HepG2 (cell line): ENCODE results near the gene RBP3. TPM values are rescaled to one million over a fixed set of nuclear protein-coding genes. Genes with fewer than 3 reads are reported as not detected.

Experiments used
- MED1 ChIP-seq: sonication (generic); formaldehyde crosslinking; IDR thresholded peaks from 2 replicates; pipeline ENCODE4 v1.4.0; 2020; ENCODE audit warnings: missing genetic modification reagents
- MEIS1 ChIP-seq: sonication (generic); formaldehyde crosslinking; IDR thresholded peaks from 2 replicates; pipeline ENCODE4 v1.9.0; 2021; ENCODE audit warnings: mild to moderate bottlenecking, missing genetic modification reagents, moderate library complexity, borderline replicate concordance
- SAFB2 ChIP-seq: sonication (generic); formaldehyde crosslinking; IDR thresholded peaks from 2 replicates; pipeline ENCODE4 v1.5.1; 2020; ENCODE audit warnings: missing genetic modification reagents, low read depth, mild to moderate bottlenecking, borderline replicate concordance
- ZNF280B ChIP-seq: sonication (generic); formaldehyde crosslinking; IDR thresholded peaks from 2 replicates; pipeline ENCODE4 v1.5.0; 2020; ENCODE audit warnings: missing genetic modification reagents, mild to moderate bottlenecking, borderline replicate concordance
- ZNF354B ChIP-seq: sonication (generic); formaldehyde crosslinking; IDR thresholded peaks from 2 replicates; pipeline ENCODE4 v1.8.0; 2022; ENCODE audit warnings: mild to moderate bottlenecking, missing genetic modification reagents
- ZNF367 ChIP-seq: sonication (generic); formaldehyde crosslinking; IDR thresholded peaks from 2 replicates; pipeline ENCODE4 v1.4.0; 2020; ENCODE audit warnings: missing genetic modification reagents, borderline replicate concordance
- ZNF510 ChIP-seq: sonication (generic); formaldehyde crosslinking; IDR thresholded peaks from 2 replicates; pipeline ENCODE4 v1.4.0; 2020; ENCODE audit warnings: low read depth, mild to moderate bottlenecking, missing genetic modification reagents
- ZNF644 ChIP-seq: IDR thresholded peaks from 2 replicates; pipeline ENCODE4 v1.6.1; 2016; ENCODE audit warnings: low read depth
- ZNF746 ChIP-seq: sonication (generic); formaldehyde crosslinking; IDR thresholded peaks from 2 replicates; pipeline ENCODE4 v1.8.0; 2022; ENCODE audit warnings: mild to moderate bottlenecking, missing genetic modification reagents
- polyA plus RNA-seq, 8 experiments: library from polyadenylated mRNA; depleted of rRNA in 3 of 8; stranded (reverse) in 7 of 8; unstranded in 1 of 8; fragments of >200 nt; fragmentation: Illumina TruSeq in 4 of 8; extraction: Trizol in 4 of 8; gene quantifications; 2 replicates each; pipeline versions ENCODE4 v1.2.1 to v1.2.3, GENCODE V29; 2011 to 2016; ENCODE audit warnings: low read depth in 4 of 8, missing spikeins in 1 of 8, mixed read lengths in 1 of 8; ENCODE audit not compliant: insufficient read depth in 1 of 8
- total RNA-seq, 5 experiments: library from RNA; depleted of rRNA; stranded (reverse); fragments of >200 nt; fragmentation: Illumina TruSeq; extraction: Trizol; gene quantifications; 2 replicates each; pipeline ENCODE4 v1.2.3, GENCODE V29; 2016; ENCODE audit warnings: low read depth in 1 of 5
- TF ChIP-seq, protein P1 (sequence below), 2 experiments: fragments of 450-650 bp in 1 of 2; sonication (generic) in 1 of 2; formaldehyde crosslinking; IDR thresholded peaks; 2 replicates each; pipeline versions ENCODE4 v1.5.0 to v1.8.0; 2020 to 2022; ENCODE audit warnings: mild to moderate bottlenecking in 1 of 2, missing genetic modification reagents in 1 of 2
- TF ChIP-seq, protein P2 (sequence below): sonication (generic); formaldehyde crosslinking; IDR thresholded peaks from 2 replicates; pipeline ENCODE4 v1.5.0; 2020; ENCODE audit warnings: mild to moderate bottlenecking, missing genetic modification reagents
- TF ChIP-seq, protein P3 (sequence below): IDR thresholded peaks from 2 replicates; pipeline ENCODE4 v1.6.1; 2016; ENCODE audit warnings: missing compliant biosample characterization, missing genetic modification reagents, borderline replicate concordance

RBP3 gene
- total and polyA plus RNA-seq, 2 of the 13 experiments (the other 11 are each of a cell fraction or from before 2014, with no cell fraction given), result not detected

- TF ChIP-seq, protein P1, sequence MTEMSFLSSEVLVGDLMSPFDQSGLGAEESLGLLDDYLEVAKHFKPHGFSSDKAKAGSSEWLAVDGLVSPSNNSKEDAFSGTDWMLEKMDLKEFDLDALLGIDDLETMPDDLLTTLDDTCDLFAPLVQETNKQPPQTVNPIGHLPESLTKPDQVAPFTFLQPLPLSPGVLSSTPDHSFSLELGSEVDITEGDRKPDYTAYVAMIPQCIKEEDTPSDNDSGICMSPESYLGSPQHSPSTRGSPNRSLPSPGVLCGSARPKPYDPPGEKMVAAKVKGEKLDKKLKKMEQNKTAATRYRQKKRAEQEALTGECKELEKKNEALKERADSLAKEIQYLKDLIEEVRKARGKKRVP (CRISPR knock-in tag; IDR thresholded peaks at IDR 0.05), result no peak
- TF ChIP-seq ZNF354B (CRISPR knock-in tag) (no peak), ZNF644 (CRISPR knock-in tag) (no peak), ZNF280B (no peak), ZNF746 (CRISPR knock-in tag) (no peak; the same call in 1 of the 2 replicates), SAFB2 (CRISPR knock-in tag) (0 out of 2 replicates have a peak, but pooled peaks have one; percentile 51), ZNF510 (CRISPR knock-in tag) (no peak), ZNF367 (CRISPR knock-in tag) (no peak), MED1 (0 out of 2 replicates have a peak, but pooled peaks have one; percentile 14), MEIS1 (CRISPR knock-in tag) (no peak)
- TF ChIP-seq, protein P2, sequence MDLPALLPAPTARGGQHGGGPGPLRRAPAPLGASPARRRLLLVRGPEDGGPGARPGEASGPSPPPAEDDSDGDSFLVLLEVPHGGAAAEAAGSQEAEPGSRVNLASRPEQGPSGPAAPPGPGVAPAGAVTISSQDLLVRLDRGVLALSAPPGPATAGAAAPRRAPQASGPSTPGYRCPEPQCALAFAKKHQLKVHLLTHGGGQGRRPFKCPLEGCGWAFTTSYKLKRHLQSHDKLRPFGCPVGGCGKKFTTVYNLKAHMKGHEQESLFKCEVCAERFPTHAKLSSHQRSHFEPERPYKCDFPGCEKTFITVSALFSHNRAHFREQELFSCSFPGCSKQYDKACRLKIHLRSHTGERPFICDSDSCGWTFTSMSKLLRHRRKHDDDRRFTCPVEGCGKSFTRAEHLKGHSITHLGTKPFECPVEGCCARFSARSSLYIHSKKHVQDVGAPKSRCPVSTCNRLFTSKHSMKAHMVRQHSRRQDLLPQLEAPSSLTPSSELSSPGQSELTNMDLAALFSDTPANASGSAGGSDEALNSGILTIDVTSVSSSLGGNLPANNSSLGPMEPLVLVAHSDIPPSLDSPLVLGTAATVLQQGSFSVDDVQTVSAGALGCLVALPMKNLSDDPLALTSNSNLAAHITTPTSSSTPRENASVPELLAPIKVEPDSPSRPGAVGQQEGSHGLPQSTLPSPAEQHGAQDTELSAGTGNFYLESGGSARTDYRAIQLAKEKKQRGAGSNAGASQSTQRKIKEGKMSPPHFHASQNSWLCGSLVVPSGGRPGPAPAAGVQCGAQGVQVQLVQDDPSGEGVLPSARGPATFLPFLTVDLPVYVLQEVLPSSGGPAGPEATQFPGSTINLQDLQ (CRISPR knock-in tag), result no peak
- TF ChIP-seq, protein P3, sequence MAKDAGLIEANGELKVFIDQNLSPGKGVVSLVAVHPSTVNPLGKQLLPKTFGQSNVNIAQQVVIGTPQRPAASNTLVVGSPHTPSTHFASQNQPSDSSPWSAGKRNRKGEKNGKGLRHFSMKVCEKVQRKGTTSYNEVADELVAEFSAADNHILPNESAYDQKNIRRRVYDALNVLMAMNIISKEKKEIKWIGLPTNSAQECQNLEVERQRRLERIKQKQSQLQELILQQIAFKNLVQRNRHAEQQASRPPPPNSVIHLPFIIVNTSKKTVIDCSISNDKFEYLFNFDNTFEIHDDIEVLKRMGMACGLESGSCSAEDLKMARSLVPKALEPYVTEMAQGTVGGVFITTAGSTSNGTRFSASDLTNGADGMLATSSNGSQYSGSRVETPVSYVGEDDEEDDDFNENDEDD (CRISPR knock-in tag), result peak; percentile 65; the same call in 1 of the 2 replicates
These were observed 36.2 kb downstream of the RBP3 start, which contains the start of gene ZNF488 (continued) for GRCh38 chr10:47384148-47384921.
